Muscle layer of duodenum (tissue), 2 donors: ENCODE data around the gene SIRPB1.
"Not testable (repeated sequence)": the region's sequence is repeated elsewhere in the genome, so short reads cannot be mapped to it uniquely, and the experiment has no call there.

ENCODE experiments used
- H3K27ac ChIP-seq: one replicate; pipeline ENCODE4 v1.7.0; 2013; ENCODE audit warnings: mild to moderate bottlenecking, low read length
- H3K27me3 ChIP-seq: one replicate; pipeline ENCODE4 v1.7.0; 2013; ENCODE audit warnings: low read depth, mild to moderate bottlenecking, control low read depth, low read length
- H3K36me3 ChIP-seq, 2 donors: one replicate each; pipeline ENCODE4 v1.7.0; 2013; ENCODE audit warnings: low read length in 2 of 2, control low read depth in 1 of 2, mild to moderate bottlenecking in 1 of 2; ENCODE audit not compliant: insufficient read depth in 2 of 2, control insufficient read depth in 1 of 2
- H3K4me1 ChIP-seq, 2 donors: one replicate each; pipeline ENCODE4 v1.7.0; 2013; ENCODE audit warnings: low read length in 2 of 2, mild to moderate bottlenecking in 2 of 2, control low read depth in 1 of 2, moderate library complexity in 1 of 2; ENCODE audit not compliant: insufficient read depth in 2 of 2, control insufficient read depth in 1 of 2
- H3K4me3 ChIP-seq, 2 donors: one replicate each; pipeline ENCODE4 v1.7.0; 2013; ENCODE audit warnings: low read length in 2 of 2, low read depth in 1 of 2, mild to moderate bottlenecking in 1 of 2
- H3K9me3 ChIP-seq, 2 donors: one replicate each; pipeline ENCODE4 v1.7.0; 2013; ENCODE audit warnings: low read length in 2 of 2, control low read depth in 1 of 2, mild to moderate bottlenecking in 1 of 2; ENCODE audit not compliant: control insufficient read depth in 1 of 2
- donor health status: healthy.

Gene SIRPB1

GRCh38 chr20:1654996-1655395 is 35.2 kb upstream of the SIRPB1 start:
- H3K4me3 ChIP-seq: no peak overlapping the region
- H3K4me1 ChIP-seq: no peaks in the 10 kb centered on the region
- H3K27me3 ChIP-seq: no peaks in the 10 kb centered on the region
- peaks cover 0 to 7% of the 10 kb centered on the region in 2 donors for H3K9me3 ChIP-seq
- no peaks in the 10 kb centered on the region for H3K36me3 ChIP-seq
- no peak overlapping the region for H3K27ac ChIP-seq

- H3K9me3 ChIP-seq: peaks cover 0 to 7% of the 10 kb centered on the region in 2 donors
- H3K4me1 ChIP-seq: no peaks in the 10 kb centered on the region
- H3K36me3 ChIP-seq: no peaks in the 10 kb centered on the region
- H3K27me3 ChIP-seq: no peaks in the 10 kb centered on the region
- H3K4me3 ChIP-seq: no peak overlapping the region
- H3K27ac ChIP-seq: no peak overlapping the region
These were observed 33.2 kb upstream of the SIRPB1 start for GRCh38 chr20:1652960-1653359.

- H3K4me1 ChIP-seq: no peaks in the 10 kb centered on the region
- peaks cover 0 to 7% of the 10 kb centered on the region in 2 donors for H3K9me3 ChIP-seq
- H3K36me3 ChIP-seq: no peaks in the 10 kb centered on the region
- no peak overlapping the region for H3K4me3 ChIP-seq
- no peaks in the 10 kb centered on the region for H3K27me3 ChIP-seq
- H3K27ac ChIP-seq: no peak overlapping the region
These were observed 32.3 kb upstream of the SIRPB1 start for GRCh38 chr20:1652104-1652503.

GRCh38 chr20:1651268-1652058 is 31.7 kb upstream of the SIRPB1 start:
- no peak overlapping the region for H3K27ac ChIP-seq
- no peaks in the 10 kb centered on the region for H3K4me1 ChIP-seq
- no peak overlapping the region for H3K4me3 ChIP-seq
- H3K27me3 ChIP-seq: no peaks in the 10 kb centered on the region
- H3K9me3 ChIP-seq: peaks cover 0 to 7% of the 10 kb centered on the region in 2 donors
- H3K36me3 ChIP-seq: no peaks in the 10 kb centered on the region

- H3K27ac ChIP-seq: no peak overlapping the region
- no peaks in the 10 kb centered on the region for H3K9me3 ChIP-seq
- no peaks in the 10 kb centered on the region for H3K36me3 ChIP-seq
- no peaks in the 10 kb centered on the region for H3K27me3 ChIP-seq
- H3K4me3 ChIP-seq: no peak overlapping the region
- no peaks in the 10 kb centered on the region for H3K4me1 ChIP-seq
These were observed 28.3 kb upstream of the SIRPB1 start for GRCh38 chr20:1648101-1648500.

- H3K36me3 ChIP-seq: no peaks in the 10 kb centered on the region
- no peak overlapping the region for H3K27ac ChIP-seq
- H3K27me3 ChIP-seq: no peaks in the 10 kb centered on the region
- no peaks in the 10 kb centered on the region for H3K4me1 ChIP-seq
- H3K9me3 ChIP-seq: no peaks in the 10 kb centered on the region
- H3K4me3 ChIP-seq: no peak overlapping the region
These were observed 27.2 kb upstream of the SIRPB1 start for GRCh38 chr20:1646975-1647431.

- H3K4me1 ChIP-seq: no peaks in the 10 kb centered on the region
- H3K4me3 ChIP-seq: no peak overlapping the region
- no peaks in the 10 kb centered on the region for H3K27me3 ChIP-seq
- H3K36me3 ChIP-seq: no peaks in the 10 kb centered on the region
- H3K27ac ChIP-seq: no peak overlapping the region
- no peaks in the 10 kb centered on the region for H3K9me3 ChIP-seq
These were observed 24.5 kb upstream of the SIRPB1 start for GRCh38 chr20:1644101-1644962.

GRCh38 chr20:1638643-1639042 is 18.8 kb upstream of the SIRPB1 start:
- H3K4me3 ChIP-seq, H3K27me3 ChIP-seq, H3K4me1 ChIP-seq, H3K9me3 ChIP-seq, H3K27ac ChIP-seq, H3K36me3 ChIP-seq: not testable (repeated sequence)

- Histone ChIP-seq H3K27me3 (no peaks in the 10 kb centered on the region), H3K27ac (no peak overlapping the region), H3K4me3 (no peak overlapping the region), H3K36me3 (no peaks in the 10 kb centered on the region), H3K9me3 (no peaks in the 10 kb centered on the region), H3K4me1 (no peaks in the 10 kb centered on the region)
These were observed 17.9 kb upstream of the SIRPB1 start for GRCh38 chr20:1637755-1638154.

GRCh38 chr20:1637226-1637625 is 17.4 kb upstream of the SIRPB1 start:
- no peaks in the 10 kb centered on the region for H3K36me3 ChIP-seq
- no peaks in the 10 kb centered on the region for H3K4me1 ChIP-seq
- H3K4me3 ChIP-seq: no peak overlapping the region
- H3K27me3 ChIP-seq: no peaks in the 10 kb centered on the region
- H3K27ac ChIP-seq: no peak overlapping the region
- no peaks in the 10 kb centered on the region for H3K9me3 ChIP-seq

GRCh38 chr20:1636621-1637020 is 16.8 kb upstream of the SIRPB1 start:
- H3K4me3 ChIP-seq: no peak overlapping the region
- no peaks in the 10 kb centered on the region for H3K27me3 ChIP-seq
- no peak overlapping the region for H3K27ac ChIP-seq
- no peaks in the 10 kb centered on the region for H3K36me3 ChIP-seq
- no peaks in the 10 kb centered on the region for H3K4me1 ChIP-seq
- no peaks in the 10 kb centered on the region for H3K9me3 ChIP-seq
